Astrocyte of the spinal cord (primary cell): ENCODE measurements around the gene SHC4.
A peak's percentile ranks its signal among the peaks of the same experiment; 100 is the strongest.

ENCODE experiments used
- DNase-seq: peaks from one replicate; pipeline ENCODE4 v3.0.0; 2011; ENCODE audit warnings: low read depth, low spot score
- H3K4me3 ChIP-seq: 2 replicates; pipeline ENCODE4 v1.5.1; 2011; ENCODE audit warnings: low read depth, mild to moderate bottlenecking, low read length, moderate library complexity
- in situ Hi-C: cut with HindIII; loops from 2 replicates; pipeline ENCODE4 v1.10.0; 2017; ENCODE audit warnings: low sequenced_read_pairs
- TF ChIP-seq, protein P1 (sequence below): IDR thresholded peaks from 2 replicates; pipeline ENCODE4 v1.5.1; 2012; ENCODE audit warnings: low read depth, mild to moderate bottlenecking, low read length, inconsistent platforms

The SHC4 gene

GRCh38 chr15:48945386-48945785, 18.3 kb downstream of the SHC4 start:
- no peak for DNase-seq
- TF ChIP-seq, protein P1, sequence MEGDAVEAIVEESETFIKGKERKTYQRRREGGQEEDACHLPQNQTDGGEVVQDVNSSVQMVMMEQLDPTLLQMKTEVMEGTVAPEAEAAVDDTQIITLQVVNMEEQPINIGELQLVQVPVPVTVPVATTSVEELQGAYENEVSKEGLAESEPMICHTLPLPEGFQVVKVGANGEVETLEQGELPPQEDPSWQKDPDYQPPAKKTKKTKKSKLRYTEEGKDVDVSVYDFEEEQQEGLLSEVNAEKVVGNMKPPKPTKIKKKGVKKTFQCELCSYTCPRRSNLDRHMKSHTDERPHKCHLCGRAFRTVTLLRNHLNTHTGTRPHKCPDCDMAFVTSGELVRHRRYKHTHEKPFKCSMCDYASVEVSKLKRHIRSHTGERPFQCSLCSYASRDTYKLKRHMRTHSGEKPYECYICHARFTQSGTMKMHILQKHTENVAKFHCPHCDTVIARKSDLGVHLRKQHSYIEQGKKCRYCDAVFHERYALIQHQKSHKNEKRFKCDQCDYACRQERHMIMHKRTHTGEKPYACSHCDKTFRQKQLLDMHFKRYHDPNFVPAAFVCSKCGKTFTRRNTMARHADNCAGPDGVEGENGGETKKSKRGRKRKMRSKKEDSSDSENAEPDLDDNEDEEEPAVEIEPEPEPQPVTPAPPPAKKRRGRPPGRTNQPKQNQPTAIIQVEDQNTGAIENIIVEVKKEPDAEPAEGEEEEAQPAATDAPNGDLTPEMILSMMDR = no peak
- no peak overlapping the region for H3K4me3 ChIP-seq
- in situ Hi-C loops = no loop called here

- in situ Hi-C loops = no loop called here
- TF ChIP-seq, protein P1 = no peak
These were observed 21.8 kb downstream of the SHC4 start for GRCh38 chr15:48941904-48942303.

GRCh38 chr15:48940508-48940907, 23.2 kb downstream of the SHC4 start:
- TF ChIP-seq, protein P1 = no peak
- in situ Hi-C loops = no loop called here
- no peak overlapping the region for H3K4me3 ChIP-seq
- DNase-seq = peak; percentile 96

More at GRCh38 chr15:48941904-48942303, 21.8 kb downstream of the SHC4 start:
- no peak for DNase-seq
- no peak overlapping the region for H3K4me3 ChIP-seq

- no peak overlapping the region for H3K4me3 ChIP-seq
- TF ChIP-seq, protein P1 = no peak
- peak; percentile 92 for DNase-seq
- in situ Hi-C loops = no loop called here
These were observed 24.1 kb downstream of the SHC4 start for GRCh38 chr15:48939648-48940047.

- in situ Hi-C loops = no loop called here
- TF ChIP-seq, protein P1 = no peak
- H3K4me3 ChIP-seq = no peak overlapping the region
- DNase-seq = no peak
These were observed 25.8 kb downstream of the SHC4 start for GRCh38 chr15:48937886-48938285.

- TF ChIP-seq, protein P1 = no peak
- in situ Hi-C loops = no loop called here
These were observed 27.1 kb downstream of the SHC4 start for GRCh38 chr15:48936666-48937065.

DNA sequence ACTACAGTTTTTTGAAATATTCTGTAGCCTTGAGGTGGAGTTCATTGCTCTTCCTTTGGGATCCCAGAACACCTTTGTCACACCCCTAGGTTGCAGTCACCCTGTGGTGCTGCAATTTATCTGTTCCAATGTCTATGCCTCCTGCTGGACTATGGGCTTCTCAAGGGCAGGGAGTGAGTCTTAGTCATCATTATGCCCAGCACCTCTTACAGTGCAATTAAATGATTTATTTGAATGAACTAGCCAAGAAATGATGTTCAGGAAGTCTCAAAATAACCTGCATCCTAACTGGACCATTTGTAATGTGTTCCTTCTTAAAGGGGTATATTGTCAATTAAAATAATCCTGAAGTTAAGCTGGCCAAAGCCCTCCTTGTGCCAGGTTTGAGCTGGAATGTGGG, 28.5 kb downstream of the SHC4 start:
- in situ Hi-C loops = no loop called here
- TF ChIP-seq, protein P1 = no peak
- no peak overlapping the region for H3K4me3 ChIP-seq
- no peak for DNase-seq

More at GRCh38 chr15:48936666-48937065, 27.1 kb downstream of the SHC4 start:
- peak; percentile 76 for DNase-seq
- H3K4me3 ChIP-seq = no peak overlapping the region
